HG02571 (cell line): ENCODE data around the gene PRUNE2.
"Not testable (repeated sequence)": the region's sequence is repeated elsewhere in the genome, so short reads cannot be mapped to it uniquely, and the experiment has no call there.

ENCODE experiments used
- ATAC-seq: cut with Tn5 transposase; IDR thresholded peaks from one replicate; pipeline ENCODE4 v1.9.1; 2021; ENCODE audit warnings: mild to moderate bottlenecking, moderate library complexity; ENCODE audit not compliant: unreplicated experiment

PRUNE2 gene

GRCh38 chr9:76905791-76906646, at the start of gene PRUNE2:
Gene PRUNE2, minus strand, starts transcription at chr9:76906114. Its CDS starts 151 bp downstream, at chr9:76905963.
- ATAC-seq, result no peak

GRCh38 chr9:76955406-76955805, 49.5 kb upstream of the PRUNE2 start:
- not testable (repeated sequence) for ATAC-seq

GRCh38 chr9:76949865-76950264, 44.0 kb upstream of the PRUNE2 start:
- ATAC-seq, result no peak

- ATAC-seq, result no peak
These were observed 38.1 kb upstream of the PRUNE2 start for GRCh38 chr9:76944011-76944410.

- no peak for ATAC-seq
These were observed 37.1 kb upstream of the PRUNE2 start for GRCh38 chr9:76943054-76943453.

GRCh38 chr9:76932757-76933156, 26.8 kb upstream of the PRUNE2 start:
- no peak for ATAC-seq

GRCh38 chr9:76932265-76932664, 26.4 kb upstream of the PRUNE2 start:
- no peak for ATAC-seq

- no peak for ATAC-seq
These were observed 21.8 kb upstream of the PRUNE2 start for GRCh38 chr9:76927540-76928240.

- no peak for ATAC-seq
These were observed 20.9 kb upstream of the PRUNE2 start for GRCh38 chr9:76926846-76927245.

- ATAC-seq, result no peak
These were observed 20.4 kb upstream of the PRUNE2 start for GRCh38 chr9:76926324-76926741.

GRCh38 chr9:76921165-76921564, 15.3 kb upstream of the PRUNE2 start:
- ATAC-seq, result no peak

GRCh38 chr9:76917299-76917698, 11.4 kb upstream of the PRUNE2 start:
- ATAC-seq, result no peak

- ATAC-seq, result no peak
These were observed 10.3 kb upstream of the PRUNE2 start for GRCh38 chr9:76916231-76916630.

- ATAC-seq, result no peak
These were observed 7.6 kb upstream of the PRUNE2 start for GRCh38 chr9:76913467-76913866.

GRCh38 chr9:76912636-76913275, 6.8 kb upstream of the PRUNE2 start:
- no peak for ATAC-seq

GRCh38 chr9:76911971-76912370, 6.1 kb upstream of the PRUNE2 start:
- no peak for ATAC-seq

GRCh38 chr9:76910861-76911260, 4.9 kb upstream of the PRUNE2 start:
- ATAC-seq, result no peak

GRCh38 chr9:76906647-76906975, 697 bp upstream of the PRUNE2 start:
- ATAC-seq, result no peak

- ATAC-seq, result no peak
These were observed 1.1 kb downstream of the PRUNE2 start for GRCh38 chr9:76904661-76905457.

GRCh38 chr9:76902395-76902794, 3.5 kb downstream of the PRUNE2 start:
- no peak for ATAC-seq

- no peak for ATAC-seq
These were observed 4.1 kb downstream of the PRUNE2 start for GRCh38 chr9:76901801-76902200.
